Stimulated activated CD8-positive, alpha-beta memory T cell treated with anti-CD3 and anti-CD28 coated beads, Interleukin-12 subunit alpha, Interleukin-12 subunit beta, amount 100 ng/mL, for 24 hours (primary cell): ENCODE measurements around the gene PPAT.
"Not testable (repeated sequence)": the region's sequence is repeated elsewhere in the genome, so short reads cannot be mapped to it uniquely, and the experiment has no call there.

ENCODE experiments used
- DNase-seq: peaks from one replicate; pipeline ENCODE4 v3.0.0-alpha.2; 2020; ENCODE audit errors: extremely low read depth

Gene PPAT

GRCh38 chr4:56435140-56435926 is at the start of gene PPAT:
Gene PPAT (minus strand): TSS chr4:56435615. CDS start chr4:56435477, 138 bp downstream.
- DNase-seq: peak; percentile 94

- no peak for DNase-seq
Observed at GRCh38 chr4:56480691-56481090, 45.3 kb upstream of the PPAT start.

GRCh38 chr4:56477192-56477702 is 41.8 kb upstream of the PPAT start:
- no peak for DNase-seq

GRCh38 chr4:56475917-56476316 is 40.5 kb upstream of the PPAT start:
- DNase-seq: no peak

GRCh38 chr4:56469489-56470210 is 34.2 kb upstream of the PPAT start:
- DNase-seq: no peak

- no peak for DNase-seq
Observed at GRCh38 chr4:56468097-56468422, 32.6 kb upstream of the PPAT start.

GRCh38 chr4:56467284-56468096 is 32.1 kb upstream of the PPAT start, which contains the start of gene SRP72:
Gene SRP72 (plus strand): TSS chr4:56467617. CDS start chr4:56467636, 19 bp downstream.
- DNase-seq: peak; percentile 73

GRCh38 chr4:56466910-56467283 is 31.5 kb upstream of the PPAT start:
- no peak for DNase-seq

- DNase-seq: not testable (repeated sequence)
Observed at GRCh38 chr4:56466296-56466761, 30.9 kb upstream of the PPAT start.

GRCh38 chr4:56465599-56466295 is 30.3 kb upstream of the PPAT start:
- no peak for DNase-seq

GRCh38 chr4:56464581-56464980 is 29.2 kb upstream of the PPAT start:
- no peak for DNase-seq

GRCh38 chr4:56463711-56464110 is 28.3 kb upstream of the PPAT start:
- no peak for DNase-seq

GRCh38 chr4:56462157-56462556 is 26.7 kb upstream of the PPAT start:
- no peak for DNase-seq

GRCh38 chr4:56460085-56460484 is 24.7 kb upstream of the PPAT start:
- no peak for DNase-seq

- DNase-seq: no peak
Observed at GRCh38 chr4:56450342-56450741, 14.9 kb upstream of the PPAT start.

- not testable (repeated sequence) for DNase-seq
Observed at GRCh38 chr4:56449475-56449874, 14.1 kb upstream of the PPAT start.

- no peak for DNase-seq
Observed at GRCh38 chr4:56448301-56448700, 12.9 kb upstream of the PPAT start.

GRCh38 chr4:56445699-56446098 is 10.3 kb upstream of the PPAT start:
- no peak for DNase-seq

GRCh38 chr4:56444719-56445118 is 9.3 kb upstream of the PPAT start:
- DNase-seq: no peak

GRCh38 chr4:56440983-56441382 is 5.6 kb upstream of the PPAT start:
- DNase-seq: no peak

GRCh38 chr4:56438766-56439165 is 3.4 kb upstream of the PPAT start:
- no peak for DNase-seq
